HG03565 (cell line): Measurements from ENCODE around the gene SP2.

Source experiments
- ATAC-seq: cut with Tn5 transposase; IDR thresholded peaks from one replicate; pipeline ENCODE4 v1.9.1; 2021; ENCODE audit warnings: mild to moderate bottlenecking, moderate library complexity; ENCODE audit not compliant: unreplicated experiment

Gene SP2

DNA sequence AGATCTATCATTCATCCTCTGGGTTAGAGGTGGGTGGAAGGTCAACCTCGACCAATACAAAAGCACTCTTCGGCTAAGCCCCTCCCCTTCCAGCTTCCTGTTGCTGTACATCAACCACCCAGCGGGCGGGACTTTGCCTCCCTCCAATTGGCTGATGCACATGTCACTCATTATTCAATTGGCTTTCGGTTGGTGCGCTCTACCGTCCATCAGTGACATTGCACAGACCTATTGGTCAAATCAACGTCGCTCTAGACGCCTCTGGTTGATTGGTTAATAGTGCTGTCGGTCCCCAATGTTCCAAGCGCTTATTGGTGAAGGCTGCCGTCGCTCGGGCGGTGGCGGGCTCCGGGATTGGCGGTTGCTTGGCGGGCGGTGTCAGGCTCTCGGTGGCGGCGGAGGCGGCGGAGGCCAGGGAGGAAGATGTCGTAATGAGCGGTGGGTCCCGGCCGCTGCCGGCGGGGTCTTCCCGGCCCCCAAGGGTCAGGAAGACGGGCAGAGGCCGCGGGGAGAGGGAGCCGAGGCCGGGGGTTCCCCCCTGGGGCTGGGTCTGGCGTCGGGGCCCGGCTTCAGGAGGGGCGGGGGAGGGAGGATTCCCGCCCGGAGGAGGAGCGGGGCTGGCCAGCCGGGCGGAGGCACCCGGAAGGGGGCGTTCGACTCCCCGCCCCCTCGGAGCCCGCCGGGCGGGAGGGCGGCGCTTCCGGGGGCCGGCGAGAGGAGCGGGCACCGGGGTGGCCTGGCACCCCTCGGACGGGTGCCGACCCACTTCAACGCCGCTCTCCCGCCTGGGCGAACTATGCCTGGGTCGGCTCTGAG is at the start of gene SP2:
Gene SP2, plus strand, starts transcription at position 381 of the 816 bp plus-strand sequence. Its CDS starts 51 bp downstream, at position 432.
- peak; percentile 90 for ATAC-seq

DNA sequence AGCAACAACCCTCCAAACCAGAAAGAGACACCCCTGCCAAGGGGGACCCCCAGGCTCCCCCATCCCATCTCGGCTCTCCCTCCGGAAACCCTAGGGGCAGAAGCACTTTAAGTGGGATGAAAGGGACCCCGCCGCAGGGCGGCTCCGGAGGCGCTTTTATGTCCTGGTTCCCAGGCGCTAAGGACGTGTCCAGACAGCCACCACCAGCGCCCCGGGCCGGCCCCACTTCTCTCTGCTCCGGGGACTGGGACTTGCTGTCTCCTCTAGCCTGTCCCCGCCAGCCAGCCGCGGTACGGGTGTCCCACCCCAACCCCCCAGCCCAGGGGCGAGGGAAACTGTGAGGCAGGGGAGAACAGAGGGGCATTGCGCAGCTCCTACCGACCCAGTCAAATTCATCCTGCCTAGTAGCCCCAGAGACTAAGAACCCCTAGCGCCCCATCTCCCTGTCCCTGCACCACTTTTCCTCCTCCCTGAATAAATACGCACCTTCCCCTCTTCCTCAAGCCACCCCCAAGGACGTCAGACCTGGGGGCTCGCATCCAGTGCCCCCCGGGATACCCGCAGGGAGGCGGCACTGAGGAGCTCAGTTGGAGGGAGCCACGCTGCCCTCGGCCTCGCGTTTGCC is 49.2 kb upstream of the SP2 start:
- no peak for ATAC-seq

DNA sequence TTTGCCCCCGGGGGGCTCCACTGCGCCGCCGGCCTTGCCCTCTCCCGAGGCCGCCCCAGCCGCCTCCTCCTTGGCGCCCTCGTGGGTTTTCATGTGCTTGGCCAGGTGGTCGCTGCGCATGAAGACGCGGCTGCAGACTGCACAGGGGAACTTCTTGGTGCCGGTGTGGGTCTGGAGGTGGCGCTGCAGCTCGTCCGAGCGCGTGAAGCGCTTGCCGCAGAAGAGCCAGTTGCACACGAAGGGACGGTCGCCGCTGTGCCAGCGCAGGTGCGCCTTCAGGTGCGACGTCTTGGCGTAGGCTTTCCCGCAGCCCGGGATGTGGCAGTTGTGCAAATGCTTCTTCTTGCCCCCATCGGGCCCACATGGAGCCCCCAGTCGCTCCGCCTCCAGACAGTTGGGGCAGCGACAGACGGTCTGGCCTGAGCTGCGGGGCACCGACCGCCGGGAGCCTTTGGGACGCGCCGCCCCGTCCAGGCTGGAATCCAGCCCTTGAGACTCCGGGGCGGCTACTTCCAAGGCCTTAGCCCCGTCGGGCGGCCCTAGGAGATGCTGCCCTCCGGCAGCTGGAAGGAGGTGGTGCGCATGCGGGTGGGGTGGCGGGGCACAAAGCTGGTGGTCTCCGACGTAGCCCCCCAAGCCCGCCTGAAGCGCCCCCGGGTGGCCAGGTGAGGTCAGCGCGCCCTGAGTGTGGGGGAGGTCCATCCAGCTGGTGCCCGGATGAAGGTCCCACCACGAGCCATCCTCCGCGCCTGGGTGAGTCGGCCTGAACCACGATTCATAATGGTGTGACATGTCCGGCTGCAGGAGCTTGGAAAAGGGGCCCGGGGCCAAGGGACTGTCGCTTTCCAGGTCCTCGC is 48.5 kb upstream of the SP2 start:
- no peak for ATAC-seq

DNA sequence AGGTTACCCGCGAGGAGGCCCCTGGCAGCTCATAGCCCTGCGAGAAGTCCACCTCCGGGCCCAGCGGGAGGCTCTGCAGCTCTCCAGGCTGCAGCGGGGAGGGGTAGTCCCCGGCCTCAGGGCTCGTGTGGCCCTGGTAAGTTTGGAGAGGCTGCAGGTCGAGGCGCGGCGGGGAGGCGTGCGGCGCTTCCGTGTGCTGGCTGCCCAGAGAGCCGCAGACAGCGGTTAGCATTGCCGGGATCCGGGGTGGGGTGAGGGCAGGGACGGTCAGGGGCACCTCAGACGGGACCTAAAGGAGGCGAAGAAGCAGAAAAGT is 47.9 kb upstream of the SP2 start:
- no peak for ATAC-seq

DNA sequence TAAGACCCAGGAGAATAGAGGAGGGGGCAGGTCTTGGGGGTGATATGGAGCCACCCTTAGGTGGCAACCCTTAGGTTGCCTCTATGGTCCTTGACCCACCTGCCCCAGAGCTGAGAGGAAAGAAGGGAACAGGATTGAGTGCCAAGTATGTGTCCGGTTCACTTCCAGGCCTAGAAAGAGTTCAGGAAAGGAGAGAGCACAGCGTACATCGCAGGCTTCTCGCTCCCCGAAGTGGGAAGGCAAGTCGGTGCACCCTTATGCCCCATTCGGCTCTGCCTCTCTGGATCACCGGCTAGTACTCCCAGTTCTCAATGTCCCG is 45.7 kb upstream of the SP2 start:
- no peak for ATAC-seq

DNA sequence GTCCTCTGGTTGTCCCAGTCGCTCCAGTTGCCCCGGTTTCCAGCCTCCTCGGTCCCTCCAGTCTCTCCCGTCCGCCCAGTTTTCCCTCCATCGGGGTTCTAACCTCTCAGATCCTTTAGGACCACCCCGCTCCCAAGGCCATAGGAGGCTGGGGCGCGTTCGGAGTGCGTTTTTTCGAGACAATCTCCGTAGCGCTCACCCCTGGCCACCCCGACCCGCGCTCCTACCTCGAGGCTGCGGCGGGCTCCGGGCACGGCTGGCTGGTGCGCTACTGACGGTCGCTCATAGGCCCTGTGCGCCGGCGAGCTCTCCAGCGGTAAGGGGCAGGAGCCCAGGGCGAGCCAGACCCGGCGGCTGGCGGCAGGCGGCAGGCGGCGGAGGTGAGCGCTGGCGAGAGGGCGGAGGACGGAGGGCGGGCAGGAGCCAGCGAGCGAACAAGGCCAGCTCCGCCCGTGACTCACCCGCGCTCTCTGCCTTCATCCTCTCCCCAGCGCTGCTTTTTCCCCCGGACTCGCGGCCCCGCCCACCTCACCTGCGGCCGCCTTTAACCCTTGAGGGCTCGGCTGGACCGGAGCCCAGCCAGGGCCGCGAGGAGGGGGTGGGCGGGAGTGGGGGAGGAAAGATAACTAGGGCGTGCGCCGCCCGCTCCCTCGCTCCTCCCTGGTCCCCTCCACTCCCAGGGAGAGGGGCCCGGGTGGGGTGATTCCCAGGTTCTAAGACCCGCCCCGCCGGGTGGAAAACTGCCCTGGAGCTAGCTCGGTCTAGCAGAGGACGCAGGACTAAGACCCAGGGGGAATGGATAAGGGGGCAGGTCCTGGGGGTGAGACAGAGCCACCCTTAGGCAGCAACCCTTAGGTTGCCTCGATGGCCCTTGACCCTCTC is 45.1 kb upstream of the SP2 start, which contains the start of gene SP6:
Gene SP6, minus strand, starts transcription at position 472 of the 882 bp plus-strand sequence. CDS start 2,734 bp downstream, outside the sequence.
- no peak for ATAC-seq

DNA sequence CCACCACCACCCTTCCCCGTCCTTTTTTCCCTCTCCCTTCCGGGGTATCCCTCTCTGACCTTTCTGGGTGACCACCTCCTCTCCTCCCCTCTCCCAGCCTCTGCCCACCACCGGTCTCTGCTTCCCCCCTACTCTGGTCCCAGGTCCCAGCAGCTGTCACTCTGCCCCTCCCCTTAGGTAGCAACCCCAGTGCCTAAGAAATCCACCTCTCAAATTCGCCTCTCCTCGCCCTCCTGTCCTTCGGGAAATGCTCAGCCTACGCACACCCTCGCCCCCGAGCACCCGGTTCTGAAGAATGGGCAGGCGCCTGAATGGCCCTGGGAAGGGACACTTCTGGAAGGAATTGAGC is 44.3 kb upstream of the SP2 start:
- ATAC-seq = no peak

DNA sequence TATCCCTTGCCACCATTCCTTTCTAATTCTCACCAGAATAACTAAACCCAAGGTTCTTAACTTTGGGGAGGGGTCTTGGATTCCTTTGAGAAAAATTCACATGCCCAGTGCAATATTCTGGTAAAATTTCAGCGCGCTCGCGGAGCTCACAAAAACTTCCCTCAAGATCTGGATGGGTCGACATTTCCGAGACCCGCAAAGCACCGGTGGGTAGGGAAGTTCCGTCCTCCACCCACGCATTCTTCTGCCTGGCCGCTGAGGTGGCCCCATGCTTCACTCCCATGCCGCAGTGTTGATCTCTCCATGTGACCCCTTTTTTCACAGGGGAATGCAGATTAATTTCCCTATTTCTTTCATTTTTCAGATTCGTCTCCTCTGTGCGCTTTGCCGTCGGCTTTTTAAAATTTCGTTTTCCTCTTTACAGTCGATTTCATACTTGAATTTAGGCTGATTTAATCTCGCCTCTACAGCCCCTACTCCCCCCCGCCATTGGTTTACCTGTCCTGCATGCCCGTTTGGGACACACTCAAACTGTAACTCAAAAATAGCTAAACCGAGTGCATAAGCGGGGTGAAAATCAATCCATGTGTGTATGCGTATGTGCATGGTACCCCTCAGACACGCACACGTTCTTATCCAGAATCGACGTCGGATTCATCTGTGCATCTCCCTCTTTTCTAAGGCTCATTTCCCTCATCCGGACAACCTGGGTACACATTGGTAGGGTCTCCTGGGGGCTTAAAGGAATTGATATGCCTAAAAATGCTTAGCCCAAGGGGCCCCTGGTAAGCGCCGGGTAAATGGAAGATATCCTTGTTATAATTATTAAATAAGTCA is 43.7 kb upstream of the SP2 start:
- no peak for ATAC-seq

DNA sequence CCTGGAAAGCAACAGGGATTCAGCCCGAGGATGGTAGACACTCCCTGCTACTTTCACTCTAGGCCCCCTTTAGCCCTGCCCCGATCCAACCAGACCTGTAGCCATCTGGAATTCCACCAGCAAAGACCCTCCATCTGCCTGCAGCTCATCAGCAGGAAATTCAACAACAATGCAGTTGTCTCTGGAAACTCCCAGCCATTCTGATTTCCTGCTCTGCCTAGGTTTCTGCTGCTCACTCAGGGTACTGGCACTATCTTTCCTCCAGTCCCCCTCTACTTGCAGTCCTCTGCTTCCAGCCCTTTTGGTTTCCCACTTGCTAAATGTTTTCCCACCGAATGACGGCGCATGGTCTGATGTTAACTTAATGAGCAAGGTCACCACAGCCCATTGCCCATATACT is 42.4 kb upstream of the SP2 start:
- no peak for ATAC-seq

DNA sequence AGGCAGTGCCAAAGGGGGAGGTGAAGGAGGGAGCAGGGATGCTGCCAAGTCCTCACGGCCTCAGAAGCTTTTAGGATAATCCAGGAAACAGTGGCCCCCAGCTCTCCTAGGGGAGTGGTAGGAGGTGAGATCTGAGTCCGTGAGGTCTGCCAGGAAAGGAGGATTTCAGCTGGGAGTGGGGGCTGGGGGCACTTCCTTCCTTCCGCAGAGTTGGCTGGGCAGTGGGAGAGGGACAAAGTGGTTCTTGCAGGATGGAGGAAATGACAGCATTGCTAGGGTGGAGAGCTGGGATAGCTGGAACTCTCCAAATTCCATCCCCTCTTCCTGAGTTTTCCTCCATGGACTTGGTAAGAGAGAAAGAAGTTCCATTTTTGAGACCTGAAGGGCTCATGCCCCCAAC is 40.3 kb upstream of the SP2 start:
- no peak for ATAC-seq

DNA sequence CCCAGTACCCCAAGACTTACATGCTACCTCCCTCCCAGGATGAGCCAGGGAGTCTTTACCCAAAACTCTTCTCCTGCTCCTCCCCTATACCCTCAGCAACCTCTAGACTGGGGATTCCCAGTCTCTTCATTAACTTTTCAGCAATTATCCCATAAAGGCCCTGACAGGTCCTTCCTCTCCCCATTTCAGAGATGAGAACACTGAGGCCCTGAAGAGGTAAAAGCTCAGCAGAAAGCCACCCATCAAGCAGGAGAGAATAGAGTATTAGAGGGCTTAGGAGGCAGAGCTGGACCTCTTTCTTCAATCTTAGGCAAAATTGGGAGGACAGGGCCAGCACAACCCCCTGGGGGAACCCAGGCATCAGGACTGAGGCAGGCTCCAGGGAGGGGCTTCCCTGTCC is 39.2 kb upstream of the SP2 start:
- no peak for ATAC-seq

DNA sequence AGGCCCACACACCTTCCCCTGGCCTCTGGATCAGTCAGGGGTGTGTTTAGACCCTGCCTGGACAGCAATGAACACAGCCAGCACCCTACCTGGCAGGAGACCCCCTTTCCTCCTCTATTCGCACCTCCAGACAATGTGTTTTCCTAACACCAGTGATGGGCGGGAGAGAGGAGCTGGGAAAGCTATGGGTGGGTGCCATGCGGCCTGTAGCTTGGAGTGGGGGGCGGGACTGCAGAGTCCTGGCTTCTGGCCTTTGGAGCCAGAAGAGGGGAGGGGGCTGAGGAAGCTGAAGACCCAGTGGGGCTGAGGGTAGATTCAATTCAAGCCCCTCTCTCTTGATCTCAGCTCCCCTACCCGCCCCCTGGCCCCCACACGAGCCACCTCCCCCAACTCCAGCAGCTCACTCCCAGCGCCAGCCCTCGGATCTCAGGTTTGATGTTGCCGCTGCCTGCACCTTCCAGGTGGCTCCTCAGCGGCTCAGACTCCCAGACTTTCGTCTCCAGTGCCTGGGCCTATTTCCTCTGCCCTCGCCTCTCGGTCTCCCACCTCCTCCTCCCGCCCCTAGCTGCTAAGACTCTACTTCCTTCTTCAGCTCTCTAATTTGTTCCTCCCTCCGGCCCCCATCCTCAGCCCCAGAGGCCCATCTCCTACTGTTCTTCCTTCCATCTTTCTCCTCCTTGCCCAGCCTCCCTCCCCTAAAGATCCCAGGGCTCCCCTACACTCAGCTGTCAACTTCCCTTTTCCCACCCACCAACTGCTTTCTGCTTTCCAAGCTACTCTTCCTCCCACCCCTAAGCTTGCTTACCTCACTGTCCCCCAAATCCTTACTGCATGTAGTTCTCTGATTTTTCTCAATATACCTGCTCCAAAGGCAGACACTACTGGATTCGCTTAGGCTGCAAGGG is 38.2 kb upstream of the SP2 start:
- no peak for ATAC-seq

DNA sequence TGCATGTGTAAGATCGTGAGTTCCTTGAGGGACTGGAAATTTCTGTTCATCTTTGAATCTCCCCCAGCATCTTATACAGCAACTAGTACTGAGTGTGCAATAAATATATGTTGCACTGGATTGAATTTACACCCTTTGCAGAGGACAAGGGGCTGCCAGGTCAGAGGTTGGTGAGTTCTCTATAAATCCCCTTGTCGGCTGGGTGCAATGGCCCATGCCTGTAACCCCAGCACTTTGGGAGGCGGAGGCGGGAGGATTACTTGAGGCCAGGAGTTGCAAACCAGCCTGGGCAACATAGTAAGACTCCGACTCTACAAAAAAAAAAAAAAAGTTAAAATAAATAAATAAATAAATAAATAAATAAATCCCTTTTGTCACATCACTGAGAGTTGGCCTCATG is 35.6 kb upstream of the SP2 start:
- no peak for ATAC-seq

DNA sequence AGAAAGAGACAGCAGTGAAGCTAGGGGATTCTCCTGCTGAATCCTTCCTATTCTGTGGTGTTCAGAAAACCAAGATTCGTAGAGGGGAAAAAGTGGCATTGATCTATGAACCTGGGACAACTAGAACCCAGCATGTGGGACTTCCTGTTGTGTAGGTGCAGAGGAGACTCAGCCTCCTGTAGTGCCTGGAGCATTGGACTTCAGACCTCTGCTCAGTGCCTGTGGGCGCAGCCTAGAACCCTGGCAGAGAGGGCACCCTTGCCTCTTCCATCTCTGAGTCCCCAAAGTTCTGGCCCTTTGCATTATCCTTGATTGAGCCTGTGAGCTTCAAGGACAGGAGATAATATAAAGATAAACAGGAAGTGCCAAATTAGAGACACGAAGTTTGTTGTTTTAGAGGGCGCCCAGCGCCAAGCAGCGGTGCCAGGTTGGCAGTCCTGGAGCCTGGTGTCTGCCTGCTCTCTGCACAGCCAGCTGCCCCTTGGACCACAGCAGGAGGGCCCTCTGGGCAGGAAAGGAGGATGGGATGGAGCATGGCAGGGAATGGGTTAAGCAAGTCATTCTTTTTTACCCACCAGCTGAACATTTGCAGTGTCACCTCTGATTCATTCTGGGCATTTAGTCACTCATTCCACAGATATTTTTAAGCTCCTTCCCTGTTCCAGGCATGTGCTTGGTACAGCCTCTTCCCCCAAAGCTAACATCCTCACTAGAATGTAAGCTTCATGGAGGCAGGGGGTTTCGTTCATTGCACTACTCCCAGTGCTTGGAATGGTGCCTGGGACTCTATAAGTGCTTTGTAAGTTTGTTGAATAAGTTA is 33.2 kb upstream of the SP2 start:
- no peak for ATAC-seq

DNA sequence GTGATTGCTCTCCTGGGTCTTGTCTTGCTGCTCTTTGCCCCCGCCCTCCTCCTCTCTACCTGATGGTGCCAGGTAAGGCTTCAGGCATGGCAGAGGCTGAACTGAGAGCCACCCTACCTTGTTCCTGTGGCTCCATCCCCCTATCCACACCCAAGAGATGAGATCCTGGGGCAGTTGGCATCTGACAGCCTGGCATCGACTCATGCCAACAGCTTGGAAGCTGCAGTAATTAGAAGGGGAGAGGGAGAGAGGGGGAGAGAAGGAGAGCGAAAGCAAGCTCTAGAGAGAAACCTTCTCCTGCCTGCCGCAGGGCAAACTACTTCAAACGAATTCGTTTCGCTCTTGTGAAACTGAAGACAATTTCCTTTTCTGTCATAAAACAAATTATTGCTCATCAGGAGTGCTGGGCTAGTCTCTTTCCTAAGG is 31.2 kb upstream of the SP2 start:
- no peak for ATAC-seq

DNA sequence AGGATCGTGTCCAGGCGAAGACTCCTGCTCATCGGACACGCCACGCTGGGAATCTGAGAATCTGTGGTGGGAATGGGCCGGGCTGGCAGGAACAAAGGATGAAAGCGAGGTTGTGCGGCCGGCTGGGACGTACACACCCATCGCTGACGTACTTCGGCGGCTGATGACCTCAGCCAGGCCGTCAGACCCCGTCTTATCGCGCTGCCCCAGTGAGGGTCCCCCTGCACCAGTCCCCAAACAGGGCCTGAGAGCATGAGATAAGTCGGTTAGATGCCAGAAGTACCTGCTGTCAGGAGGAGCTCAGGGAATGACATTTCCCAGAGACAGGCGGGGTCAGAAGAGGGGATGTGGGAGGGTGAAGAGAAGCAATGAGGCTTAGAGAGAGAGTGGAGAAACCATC is 29.1 kb upstream of the SP2 start:
- no peak for ATAC-seq

DNA sequence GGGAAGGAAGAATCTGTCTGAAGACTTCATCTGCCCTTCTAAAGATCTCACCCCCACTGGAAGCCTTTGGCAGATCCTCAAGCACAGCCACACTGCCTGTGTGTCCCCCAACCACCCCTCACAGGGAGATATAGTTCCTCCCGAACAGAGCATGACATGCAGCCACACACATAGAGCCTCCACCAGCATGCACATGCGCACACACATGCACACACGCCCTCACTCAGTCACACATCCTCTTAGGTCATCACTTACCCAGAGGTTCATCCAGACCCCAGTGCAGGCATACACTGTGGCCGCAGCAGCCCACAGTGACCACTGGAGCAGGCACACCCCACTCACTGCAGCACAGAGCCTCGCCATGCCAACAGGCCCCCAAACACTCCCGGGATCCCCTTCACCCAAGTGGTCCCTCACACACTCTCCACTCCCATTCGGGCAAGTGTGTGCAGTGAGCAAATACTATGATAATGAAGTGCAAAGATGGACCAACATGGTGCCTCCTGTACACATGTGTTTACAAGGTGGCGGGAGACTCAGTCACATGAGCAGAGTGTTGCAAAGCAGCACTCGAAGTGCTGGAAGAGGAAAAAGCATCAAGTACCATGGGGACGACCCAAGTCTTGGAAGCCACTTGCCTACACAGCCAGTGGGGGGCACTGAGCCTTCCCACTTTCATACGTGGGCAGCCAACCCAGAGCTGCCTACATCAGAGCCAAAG is 28.1 kb upstream of the SP2 start:
- ATAC-seq = no peak

DNA sequence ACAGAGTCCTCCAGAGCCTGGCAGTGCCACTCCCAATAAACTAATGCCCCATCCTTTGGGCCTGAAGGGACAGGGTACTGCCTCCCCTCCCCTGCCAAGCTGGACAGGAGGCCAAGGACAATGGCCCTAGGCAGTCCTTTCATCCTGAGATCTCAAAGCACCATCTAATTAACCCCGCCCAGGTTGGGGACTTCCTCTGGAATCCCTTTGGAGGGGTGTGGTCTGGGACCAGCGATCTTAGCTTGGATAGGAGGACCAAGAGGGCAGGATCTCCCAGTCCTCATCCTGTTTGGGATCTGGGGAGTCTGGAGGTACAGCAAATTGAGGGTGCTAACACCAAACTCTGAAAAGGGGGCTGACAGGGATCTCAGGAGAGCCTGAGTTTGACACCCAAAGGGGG is 26.9 kb upstream of the SP2 start:
- no peak for ATAC-seq
